ENCODE results near the gene ZNF775. TPM values are rescaled to one million over a fixed set of nuclear protein-coding genes. Genes with fewer than 3 reads are reported as not detected.
A peak's percentile ranks its signal among the peaks of the same experiment; 100 is the strongest.

Gene ZNF775
- polyA plus RNA-seq, 3 donors = 1.3 to 2.7 (median 1.4) TPM

- H3K27ac Mint-ChIP-seq = peak overlapping the region in 4 of 7 donors; percentile 40 to 75 (median 43)
- H3K27me3 Mint-ChIP-seq (ENCODE audit: low read depth in 3 of 3) = peaks cover 1 to 3% (median 2%) of the 10 kb centered on the region in 3 donors
- no peaks in the 10 kb centered on the region for H3K36me3 Mint-ChIP-seq
- no peaks in the 10 kb centered on the region for H4K20me1 ChIP-seq (ENCODE audit: insufficient read depth, low read length)
- DNase-seq = peak in 1 of 3 donors; percentile 44
- intact Hi-C loops (cut with micrococcal nuclease) = loop anchor here (2.0 kb wide), 1 partner anchor 64 kb away; no protein-coding TSS in a partner anchor
- H3K79me2 ChIP-seq (ENCODE audit: insufficient read depth, low read length) = no peaks in the 10 kb centered on the region
- H3K4me3 Mint-ChIP-seq = peak overlapping the region in 1 of 2 donors; percentile 33
- H3K9ac ChIP-seq (ENCODE audit: insufficient read depth, low read length, poor library complexity, severe bottlenecking) = no peak overlapping the region
- no peak overlapping the region for H2AFZ ChIP-seq (ENCODE audit: insufficient read depth, low read depth, low read length, poor library complexity, severe bottlenecking)
- H3K4me1 ChIP-seq (ENCODE audit: control insufficient read depth in 1 of 2, insufficient read depth in 2 of 2, low read length in 2 of 2) = peaks cover 5 to 10% of the 10 kb centered on the region in 2 donors
- no peaks in the 10 kb centered on the region for H3K9me3 Mint-ChIP-seq
- H3K27ac ChIP-seq (ENCODE audit: low read depth in 1 of 2, low read length in 2 of 2) = no peak overlapping the region
- no peaks in the 10 kb centered on the region for H3K36me3 ChIP-seq (replicated peaks in 1 of 2; ENCODE audit: control insufficient read depth in 1 of 2, insufficient read depth in 2 of 2, low read length in 2 of 2)
- 0% methylated on average over 5 of the region's 9 CpGs for WGBS (ENCODE audit: insufficient coverage)
- no peak for TF ChIP-seq CTCF (IDR thresholded peaks at IDR 0.05)
- no peaks in the 10 kb centered on the region for H3K27me3 ChIP-seq (ENCODE audit: control insufficient read depth in 2 of 2, insufficient read depth in 2 of 2, low read length in 2 of 2)
- no peak overlapping the region for H3K4me3 ChIP-seq (replicated peaks in 1 of 3; ENCODE audit: low read depth in 2 of 3, low read length in 3 of 3)
- no peak overlapping the region for H3K4me2 ChIP-seq (replicated peaks; ENCODE audit: extremely low read depth, low read length, poor library complexity, severe bottlenecking)
- H3K4me1 Mint-ChIP-seq = peaks cover 19% of the 10 kb centered on the region
- H3K9me3 ChIP-seq (replicated peaks in 1 of 2; ENCODE audit: control insufficient read depth in 1 of 2, insufficient read depth in 1 of 2, low read length in 2 of 2) = no peaks in the 10 kb centered on the region
Observed at GRCh38 chr7:150357270-150357669, 21.9 kb upstream of the ZNF775 start.

- 80% methylated on average over 2 of the region's 13 CpGs for WGBS (ENCODE audit: insufficient coverage)
- no peak overlapping the region for H3K27ac ChIP-seq (ENCODE audit: low read depth in 1 of 2, low read length in 2 of 2)
- no peaks in the 10 kb centered on the region for H4K20me1 ChIP-seq (ENCODE audit: insufficient read depth, low read length)
- Mint-ChIP-seq H3K9me3 (no peaks in the 10 kb centered on the region), H3K27ac (peak overlapping the region in 1 of 7 donors; percentile 43), H3K27me3 (ENCODE audit: low read depth in 3 of 3) (peaks cover 1 to 3% (median 2%) of the 10 kb centered on the region in 3 donors), H3K36me3 (no peaks in the 10 kb centered on the region), H3K4me3 (no peak overlapping the region), H3K4me1 (peaks cover 19% of the 10 kb centered on the region)
- H3K9ac ChIP-seq (ENCODE audit: insufficient read depth, low read length, poor library complexity, severe bottlenecking) = no peak overlapping the region
- intact Hi-C loops (cut with micrococcal nuclease) = loop anchor here (2.0 kb wide), 1 partner anchor 63 kb away; no protein-coding TSS in a partner anchor
- no peaks in the 10 kb centered on the region for H3K27me3 ChIP-seq (ENCODE audit: control insufficient read depth in 2 of 2, insufficient read depth in 2 of 2, low read length in 2 of 2)
- no peaks in the 10 kb centered on the region for H3K36me3 ChIP-seq (replicated peaks in 1 of 2; ENCODE audit: control insufficient read depth in 1 of 2, insufficient read depth in 2 of 2, low read length in 2 of 2)
- H3K9me3 ChIP-seq (replicated peaks in 1 of 2; ENCODE audit: control insufficient read depth in 1 of 2, insufficient read depth in 1 of 2, low read length in 2 of 2) = no peaks in the 10 kb centered on the region
- H3K4me1 ChIP-seq (ENCODE audit: control insufficient read depth in 1 of 2, insufficient read depth in 2 of 2, low read length in 2 of 2) = peaks cover 5 to 10% of the 10 kb centered on the region in 2 donors
- H3K4me3 ChIP-seq (replicated peaks in 1 of 3; ENCODE audit: low read depth in 2 of 3, low read length in 3 of 3) = no peak overlapping the region
- no peak for TF ChIP-seq CTCF (IDR thresholded peaks at IDR 0.05)
- no peak overlapping the region for H3K4me2 ChIP-seq (replicated peaks; ENCODE audit: extremely low read depth, low read length, poor library complexity, severe bottlenecking)
- H3K79me2 ChIP-seq (ENCODE audit: insufficient read depth, low read length) = no peaks in the 10 kb centered on the region
- H2AFZ ChIP-seq (ENCODE audit: insufficient read depth, low read depth, low read length, poor library complexity, severe bottlenecking) = no peak overlapping the region
- DNase-seq = peak in 1 of 3 donors; percentile 46
Observed at GRCh38 chr7:150357771-150358427, 21.2 kb upstream of the ZNF775 start.
